GM19467 (cell line): ENCODE data around the gene KRT75.
"Not testable (repeated sequence)": the region's sequence is repeated elsewhere in the genome, so short reads cannot be mapped to it uniquely, and the experiment has no call there.

Source experiments
- ATAC-seq: cut with Tn5 transposase; IDR thresholded peaks from one replicate; pipeline ENCODE4 v1.9.1; 2021; ENCODE audit warnings: mild to moderate bottlenecking, moderate library complexity; ENCODE audit not compliant: unreplicated experiment

KRT75 gene

DNA sequence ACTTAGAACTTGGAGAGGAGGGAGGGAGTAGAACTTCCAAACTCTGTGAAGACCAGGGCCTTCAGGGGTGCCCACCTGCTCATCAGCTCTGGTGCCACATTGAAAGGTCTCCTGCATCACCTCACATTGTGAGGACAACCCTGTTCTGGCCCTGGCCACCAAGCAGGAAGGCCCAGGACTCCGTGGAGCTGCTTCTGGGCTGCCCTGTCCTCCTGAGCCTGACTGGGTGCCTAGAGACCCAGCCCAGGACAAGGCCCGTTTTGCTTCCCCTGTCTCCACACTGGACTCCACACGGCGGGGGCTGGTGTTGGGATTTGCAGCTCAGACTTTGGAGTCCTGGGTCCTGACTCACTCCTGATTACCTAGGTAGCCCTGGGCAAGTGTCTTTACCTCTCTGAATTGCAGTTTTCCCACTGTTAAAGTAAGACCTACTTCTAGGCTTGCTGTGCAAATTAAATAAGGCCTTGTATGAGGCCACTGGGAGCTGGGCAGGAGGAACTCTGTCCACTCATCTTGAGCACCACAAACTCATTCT is 15.5 kb downstream of the KRT75 start:
- ATAC-seq, result no peak

GRCh38 chr12:52417740-52418139 is 16.4 kb downstream of the KRT75 start:
- ATAC-seq, result no peak

GRCh38 chr12:52416795-52417194 is 17.4 kb downstream of the KRT75 start:
- ATAC-seq, result no peak

- ATAC-seq, result no peak
These were observed 18.1 kb downstream of the KRT75 start for GRCh38 chr12:52415870-52416750.

GRCh38 chr12:52414936-52415335 is 19.2 kb downstream of the KRT75 start:
- no peak for ATAC-seq

- no peak for ATAC-seq
These were observed 20.3 kb downstream of the KRT75 start for GRCh38 chr12:52413782-52414345.

DNA sequence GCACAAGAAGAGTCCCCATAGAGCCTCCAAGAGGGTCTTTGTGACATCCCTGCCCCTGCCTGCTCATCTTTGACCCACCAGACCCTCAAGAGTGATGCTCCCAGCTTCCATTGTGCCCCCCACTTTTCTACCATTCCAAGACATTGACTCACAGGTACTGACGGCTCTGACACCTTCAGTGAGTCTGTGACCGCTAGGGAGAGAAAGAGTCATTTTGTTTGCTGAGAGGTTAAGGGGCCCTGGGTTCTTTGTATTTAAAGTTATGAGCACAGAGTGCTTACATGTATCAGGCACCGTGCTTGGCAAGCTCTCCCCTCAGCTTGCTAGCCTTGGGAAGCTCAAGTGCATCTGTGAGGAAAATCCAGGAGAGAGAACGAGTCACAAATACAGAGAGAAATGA is 21.0 kb downstream of the KRT75 start:
- no peak for ATAC-seq

DNA sequence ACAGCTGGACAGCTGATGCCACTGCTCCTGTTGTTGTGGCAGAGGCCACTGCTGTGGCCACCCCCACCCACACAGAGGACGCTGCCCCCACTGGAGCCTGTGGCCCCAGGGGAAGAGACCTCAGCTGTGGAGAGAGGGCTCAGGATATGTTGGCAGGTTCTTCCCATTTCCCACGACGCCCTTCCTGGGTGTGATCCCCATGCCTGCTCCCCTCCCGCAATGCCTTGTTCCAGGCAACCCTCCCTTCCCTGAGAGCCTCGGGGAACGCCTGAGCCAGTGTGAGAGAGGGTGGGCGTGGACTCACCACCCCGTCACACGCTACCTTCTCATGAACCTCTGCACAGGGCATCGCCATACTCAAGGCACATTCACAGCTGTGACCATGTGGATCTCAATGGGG is 22.4 kb downstream of the KRT75 start:
- no peak for ATAC-seq

DNA sequence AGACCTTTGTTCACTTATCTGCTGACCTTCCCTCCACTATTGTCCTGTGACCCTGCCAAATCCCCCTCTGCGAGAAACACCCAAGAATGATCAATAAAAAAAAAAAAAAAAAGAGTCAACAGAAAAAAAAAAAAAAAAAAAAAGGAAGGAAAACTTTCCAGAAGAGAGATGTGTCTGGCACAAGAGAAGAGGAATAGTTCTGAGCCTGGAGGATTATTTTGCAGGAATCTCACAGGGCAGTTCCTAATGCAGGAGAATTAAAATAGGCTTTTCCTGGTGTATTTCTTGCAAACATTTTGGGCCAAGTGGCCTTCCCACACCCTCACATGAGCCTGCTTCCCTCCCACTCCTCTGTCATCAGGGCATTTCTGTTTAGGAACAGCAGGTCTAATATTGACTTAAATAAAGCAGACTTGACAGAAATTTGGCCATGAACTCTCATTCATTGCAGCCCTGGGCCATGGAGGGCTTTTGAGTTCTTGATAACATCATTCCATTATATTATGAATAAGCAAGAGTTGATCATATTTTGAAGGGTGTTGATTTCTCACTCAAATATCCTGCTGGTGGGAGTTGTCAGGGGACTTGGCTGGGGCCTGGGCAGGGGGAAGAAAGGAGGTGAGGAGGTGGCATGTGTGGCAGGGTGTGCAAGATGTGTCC is 23.5 kb downstream of the KRT75 start:
- ATAC-seq, result not testable (repeated sequence)

DNA sequence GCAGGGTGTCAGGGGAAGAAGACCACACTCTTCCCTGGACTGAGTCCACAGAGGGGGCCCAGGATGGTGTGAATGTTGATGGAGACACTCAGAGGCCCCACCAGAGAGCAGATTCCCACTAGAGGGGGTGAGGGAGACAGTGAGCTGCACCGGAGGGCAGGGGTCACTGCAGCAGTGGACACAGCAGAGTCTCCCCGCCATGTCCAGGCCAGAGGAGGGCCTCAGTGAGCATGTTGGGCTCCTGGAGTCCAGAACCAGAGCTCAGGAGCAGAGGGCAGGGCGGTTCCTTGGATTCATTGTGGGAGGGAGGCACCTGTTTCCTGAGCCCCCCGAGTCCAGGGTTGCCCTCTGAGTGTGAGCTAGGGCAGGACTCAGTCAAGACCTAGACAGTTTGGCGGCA is 26.3 kb downstream of the KRT75 start:
- no peak for ATAC-seq

DNA sequence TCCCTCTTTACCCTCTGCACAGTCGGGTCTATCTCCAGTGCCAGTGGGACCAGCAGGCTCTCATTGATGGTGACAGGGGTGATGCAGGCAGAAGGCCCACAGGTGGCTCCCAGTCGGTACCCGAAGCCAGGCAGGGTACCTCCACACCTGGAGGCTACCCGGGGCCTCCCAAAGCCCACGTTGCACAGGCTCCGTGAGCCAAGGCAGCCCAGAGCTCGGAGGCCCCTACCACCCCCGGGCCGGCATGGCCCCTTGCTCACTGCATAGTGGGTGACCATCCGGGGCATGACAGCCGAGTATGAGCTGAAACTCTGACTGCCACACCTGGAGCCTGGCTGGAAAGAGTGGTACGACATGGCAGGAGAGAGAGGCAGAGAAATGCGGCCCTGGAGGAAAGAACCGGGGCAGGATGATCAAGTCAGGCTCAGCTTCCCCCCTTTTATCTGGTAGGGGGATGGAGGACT is 28.2 kb downstream of the KRT75 start, which contains the start of gene KRT82:
TSS of gene KRT82 (minus strand) at position 414 of the 464 bp plus-strand sequence. CDS start at position 356, 58 bp downstream.
- ATAC-seq, result no peak

DNA sequence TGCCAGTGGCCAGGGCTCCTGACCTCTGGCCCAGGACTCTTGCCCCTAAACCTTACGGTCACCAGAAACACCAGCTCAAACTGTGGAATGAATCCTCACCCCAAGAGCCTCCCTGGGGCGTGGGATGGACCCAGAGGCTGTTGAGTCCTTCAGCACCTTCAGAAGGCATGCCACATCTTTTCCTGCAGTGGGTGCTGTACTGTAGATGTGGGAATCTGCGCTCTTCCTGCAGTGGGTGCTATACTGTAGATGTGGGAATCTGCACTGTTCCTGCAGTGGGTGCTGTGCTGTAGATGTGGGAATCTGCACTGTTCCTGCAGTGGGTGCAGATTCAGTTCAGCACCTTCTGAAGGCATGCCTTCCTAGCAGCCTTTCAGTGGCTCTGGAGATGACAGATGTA is 29.2 kb downstream of the KRT75 start:
- no peak for ATAC-seq

GRCh38 chr12:52403561-52403960 is 30.6 kb downstream of the KRT75 start:
- no peak for ATAC-seq

DNA sequence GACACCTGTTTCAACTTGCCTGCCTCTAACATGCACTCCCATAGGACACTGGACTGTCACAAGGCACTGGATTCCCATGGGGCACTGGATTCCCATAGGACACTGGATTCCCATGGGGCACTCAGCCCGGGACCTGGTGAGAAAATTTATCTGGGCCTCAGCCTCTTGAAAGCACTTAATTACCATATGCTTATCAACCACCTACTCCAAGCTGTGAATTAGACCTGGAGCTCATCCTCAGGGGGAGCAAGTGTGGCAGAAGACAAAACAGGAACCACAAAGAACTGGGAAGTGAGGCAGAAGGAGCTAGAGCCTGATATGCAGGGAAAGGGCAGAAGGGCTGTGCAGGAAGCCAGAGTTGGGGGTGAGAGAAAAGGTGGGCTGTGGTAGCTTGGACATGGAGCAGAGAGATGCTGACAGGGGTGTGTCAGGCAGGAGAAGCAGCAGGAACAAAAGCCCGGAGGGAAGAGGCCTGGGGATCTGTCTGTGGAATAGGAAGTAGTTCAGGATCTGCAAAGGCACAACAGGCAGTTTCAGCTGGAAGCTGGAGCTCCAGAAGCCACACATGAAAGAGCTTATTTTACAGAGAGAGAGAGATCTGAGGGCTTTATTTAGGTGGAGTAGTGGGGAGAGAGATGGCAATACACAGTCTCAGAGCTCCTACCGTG is 31.2 kb downstream of the KRT75 start:
- no peak for ATAC-seq

DNA sequence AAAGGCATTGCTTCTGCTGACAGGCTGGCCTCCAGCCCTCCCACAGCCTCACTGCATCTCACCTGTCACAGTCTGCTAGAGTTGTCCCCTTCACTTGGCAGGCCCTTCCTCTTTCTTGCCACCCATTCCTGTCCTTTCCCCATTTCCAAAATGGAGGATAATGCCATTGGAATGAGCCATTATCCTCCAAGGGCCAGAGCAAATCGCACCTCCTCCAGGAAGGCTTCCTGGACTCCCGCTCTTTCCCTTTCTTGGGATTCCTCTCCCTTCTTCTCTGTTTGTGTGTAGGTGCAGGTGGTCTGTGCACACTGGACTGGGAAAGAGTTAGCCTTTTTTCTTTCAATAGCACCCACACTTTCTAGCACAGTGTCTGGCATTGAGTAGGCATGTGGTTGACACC is 31.8 kb downstream of the KRT75 start:
- ATAC-seq, result no peak

DNA sequence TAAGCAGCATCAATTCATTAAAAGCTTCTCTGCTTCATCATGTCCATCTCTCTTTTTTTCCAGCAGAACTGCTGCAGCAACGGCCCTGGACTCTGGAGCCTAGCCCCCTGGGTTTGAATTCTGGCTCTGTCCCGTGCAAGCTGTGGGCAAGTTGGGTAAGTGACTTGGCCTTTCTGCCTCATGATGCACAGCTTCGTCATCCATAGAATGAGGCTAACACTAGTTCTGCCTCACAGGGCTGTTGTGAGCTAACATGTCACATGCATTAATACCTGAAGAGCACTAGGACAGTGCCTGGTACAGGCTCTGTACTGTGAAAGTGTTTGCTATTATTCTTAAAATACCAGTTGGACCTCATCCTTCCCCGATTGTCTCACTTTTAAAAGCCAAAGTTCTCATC is 32.2 kb downstream of the KRT75 start:
- ATAC-seq, result no peak

DNA sequence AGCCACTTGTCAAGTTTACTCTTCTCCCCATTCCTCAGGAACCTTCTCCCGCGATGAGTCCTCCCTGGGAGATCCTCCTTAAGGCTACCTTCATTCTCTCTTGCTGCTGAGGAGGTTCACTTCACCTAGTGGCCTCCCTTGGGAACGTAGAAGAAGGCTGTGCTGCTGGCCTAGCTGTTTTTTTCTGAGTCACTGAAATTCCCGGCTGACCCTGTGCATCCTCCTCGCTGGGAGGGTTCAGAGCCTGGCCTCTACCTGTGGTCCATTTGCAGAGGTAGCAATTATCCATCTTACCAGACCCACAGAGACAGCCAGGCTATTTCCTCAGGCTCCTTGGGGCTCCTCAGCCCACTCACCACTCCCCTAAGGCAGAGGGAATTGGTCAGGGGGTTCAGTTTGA is 32.6 kb downstream of the KRT75 start:
- no peak for ATAC-seq

DNA sequence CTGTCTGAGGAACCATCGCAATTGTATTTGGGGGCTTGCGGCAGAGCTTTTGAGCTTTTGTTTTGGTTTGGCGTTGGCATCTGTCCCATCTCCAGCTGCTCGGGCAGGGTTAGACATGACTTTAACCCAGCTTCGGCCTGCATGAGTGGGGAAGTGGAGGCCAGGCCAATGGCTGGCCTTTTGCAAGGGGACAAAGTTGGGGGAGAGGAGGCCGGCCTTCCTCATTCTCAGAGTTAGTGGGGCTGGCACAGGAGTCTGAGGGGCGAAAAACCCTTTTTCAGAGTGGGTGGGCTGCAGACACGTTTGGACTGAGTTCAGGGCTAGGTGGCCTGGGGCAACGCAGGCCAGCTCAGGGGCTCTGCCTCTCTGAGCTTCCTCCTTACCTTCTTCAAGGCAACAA is 33.3 kb downstream of the KRT75 start:
- no peak for ATAC-seq

DNA sequence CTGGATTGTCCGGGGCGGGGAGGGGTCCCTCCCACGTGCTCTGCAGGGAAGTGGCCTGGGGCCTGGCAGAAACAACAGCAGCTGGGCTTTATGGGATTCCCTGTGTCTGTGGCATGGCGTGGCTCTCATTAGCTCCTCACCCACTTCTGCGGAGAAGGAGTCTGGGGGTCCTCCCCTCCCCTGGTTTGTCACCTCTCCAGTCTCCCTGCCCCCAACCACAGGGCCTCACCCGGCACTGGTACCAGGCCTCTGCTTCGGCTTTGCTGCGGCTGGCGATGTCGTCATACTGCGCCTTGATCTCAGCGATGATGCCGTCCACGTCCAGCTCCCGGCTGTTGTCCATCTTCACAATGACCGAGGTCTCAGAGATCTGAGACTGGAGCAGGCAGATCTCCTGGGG is 34.4 kb downstream of the KRT75 start:
- no peak for ATAC-seq

DNA sequence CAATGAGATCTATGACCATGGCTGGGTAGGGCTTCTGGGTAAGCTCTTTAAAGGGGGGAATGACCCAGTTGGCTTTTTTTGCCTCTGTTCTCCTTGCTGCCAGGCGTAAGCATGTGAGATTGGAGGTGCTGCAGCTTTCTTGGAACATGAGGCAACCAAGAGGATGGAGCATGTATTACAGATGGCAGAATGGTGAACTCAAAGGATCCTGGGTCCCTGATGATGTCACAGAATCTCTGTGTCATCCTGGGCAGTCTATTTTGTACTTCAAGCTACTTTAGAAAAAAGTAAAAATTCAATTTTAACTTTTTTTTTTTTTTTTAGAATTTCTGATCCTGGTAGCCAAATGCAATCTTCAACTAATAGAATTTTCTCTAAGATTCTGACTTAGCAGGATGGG is 36.0 kb downstream of the KRT75 start:
- no peak for ATAC-seq

GRCh38 chr12:52396656-52397055 is 37.5 kb downstream of the KRT75 start:
- no peak for ATAC-seq
